Measurements from ENCODE around the gene RBMS1.
A peak's percentile ranks its signal among the peaks of the same experiment; 100 is the strongest.
"Not testable (repeated sequence)": the region's sequence is repeated elsewhere in the genome, so short reads cannot be mapped to it uniquely, and the experiment has no call there.

The RBMS1 gene

DNA sequence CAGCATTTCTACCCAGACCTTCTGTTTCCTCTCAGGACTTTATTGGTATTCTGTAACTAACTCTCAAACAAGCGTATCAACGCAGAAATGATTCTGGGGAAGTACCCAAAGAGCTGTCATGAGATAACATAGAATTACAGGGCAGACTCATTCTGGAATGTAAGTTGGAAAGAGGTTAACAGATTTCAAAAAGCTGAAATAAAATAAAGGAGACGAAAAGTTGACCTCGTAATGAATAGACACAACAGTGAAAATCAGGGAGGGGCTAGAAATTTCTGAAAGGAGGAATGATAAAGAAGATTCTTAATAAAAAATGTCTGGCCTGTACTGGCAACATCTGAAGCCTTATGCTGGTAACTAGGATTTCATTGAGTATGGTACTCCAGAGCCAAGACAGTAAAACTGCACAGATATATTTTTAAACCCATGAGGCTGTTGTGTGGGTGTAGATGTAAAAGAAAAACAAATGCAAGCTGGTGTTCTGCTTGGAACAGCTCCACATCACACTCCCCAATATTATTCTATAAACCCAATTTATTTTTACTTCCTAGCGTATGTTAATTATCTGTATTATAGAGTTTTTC, 23.9 kb downstream of the RBMS1 start:
- no peak for DNase-seq (ENCODE audit: low spot score)

DNA sequence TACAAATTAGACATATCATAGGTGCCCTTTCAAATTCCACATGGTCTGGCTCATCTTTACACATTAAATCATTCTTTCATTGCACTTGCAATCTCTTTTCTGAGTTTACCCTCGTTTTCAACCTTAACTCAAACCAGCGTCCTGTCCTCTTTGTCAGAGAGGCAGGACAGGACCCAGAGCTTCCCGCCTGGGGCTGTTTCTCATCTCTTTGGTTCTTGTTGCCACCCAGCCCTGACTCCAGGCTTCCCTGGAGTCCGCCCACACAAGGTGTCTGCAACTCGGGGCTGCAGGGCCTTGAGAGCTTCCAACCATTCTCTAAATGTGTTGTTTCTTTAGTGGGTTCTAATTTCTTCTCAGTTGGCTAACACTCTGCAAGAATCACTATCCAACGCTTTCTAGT, 24.4 kb downstream of the RBMS1 start:
- no peak for DNase-seq (ENCODE audit: low spot score)

GRCh38 chr2:160467086-160467485, 26.5 kb downstream of the RBMS1 start:
- no peak for DNase-seq (ENCODE audit: low spot score)

- DNase-seq (ENCODE audit: low spot score): peak; percentile 25
These were observed 28.2 kb downstream of the RBMS1 start for GRCh38 chr2:160465406-160465805.

GRCh38 chr2:160465002-160465401, 28.6 kb downstream of the RBMS1 start:
- no peak for DNase-seq (ENCODE audit: low spot score)

- DNase-seq (ENCODE audit: low spot score): no peak
These were observed 29.6 kb downstream of the RBMS1 start for GRCh38 chr2:160464017-160464416.

DNA sequence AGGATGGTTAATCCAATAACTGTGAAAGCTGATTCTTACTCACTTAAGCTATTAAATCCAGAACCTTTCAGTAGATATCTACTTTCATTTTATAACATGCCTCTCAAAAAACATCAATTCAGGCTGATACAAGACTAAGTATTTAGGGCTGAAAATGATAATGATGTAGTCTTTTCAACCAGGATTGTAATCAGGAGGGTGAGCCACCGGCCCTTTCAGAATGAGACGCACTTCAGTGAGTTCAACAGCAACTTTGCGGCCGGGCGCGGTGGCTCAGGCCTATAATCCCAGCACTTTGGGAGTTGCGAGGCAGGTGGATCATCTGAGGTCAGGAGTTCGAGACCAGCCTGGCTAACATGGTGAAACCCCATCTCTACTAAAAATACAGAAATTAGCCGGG, 30.4 kb downstream of the RBMS1 start:
- DNase-seq (ENCODE audit: low spot score): peak; percentile 24

GRCh38 chr2:160460333-160460731, 33.3 kb downstream of the RBMS1 start:
- no peak for DNase-seq (ENCODE audit: low spot score)

DNA sequence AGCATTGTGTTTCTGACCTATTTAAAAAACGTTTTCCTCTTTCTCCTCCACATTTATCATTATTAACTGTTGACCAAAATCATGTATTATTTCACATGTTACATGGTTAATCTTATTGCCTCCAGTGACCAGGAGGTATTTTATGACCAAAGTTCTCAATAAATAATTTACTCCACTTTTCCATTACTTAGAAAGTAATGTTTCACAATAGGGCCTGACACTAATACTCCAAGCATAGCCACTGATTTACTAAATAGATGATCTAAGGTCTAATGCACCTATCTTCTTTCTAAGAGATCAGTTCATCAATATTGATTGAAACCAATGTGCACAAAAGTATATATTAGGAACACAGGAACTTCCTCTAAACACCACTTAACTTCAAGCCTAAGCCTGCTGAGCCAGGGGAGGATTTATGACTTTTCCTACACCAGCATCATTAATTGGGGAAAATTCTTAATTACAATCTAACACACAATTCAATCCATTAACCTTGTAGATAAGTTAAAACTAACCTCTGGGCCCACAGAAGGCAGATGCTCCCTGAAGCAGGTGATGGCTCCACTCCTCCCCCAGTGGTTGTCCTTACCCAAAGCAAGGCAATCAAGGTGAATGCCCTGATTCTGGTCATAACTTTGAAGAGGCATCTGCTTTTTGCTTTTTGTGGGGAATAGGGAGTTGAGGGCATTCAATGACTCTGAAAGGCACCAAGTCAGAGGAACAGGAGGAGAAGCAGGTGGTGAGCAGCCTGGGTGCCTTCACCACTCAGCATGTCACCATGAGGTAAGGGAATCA, 33.9 kb downstream of the RBMS1 start:
- no peak for DNase-seq (ENCODE audit: low spot score)

DNA sequence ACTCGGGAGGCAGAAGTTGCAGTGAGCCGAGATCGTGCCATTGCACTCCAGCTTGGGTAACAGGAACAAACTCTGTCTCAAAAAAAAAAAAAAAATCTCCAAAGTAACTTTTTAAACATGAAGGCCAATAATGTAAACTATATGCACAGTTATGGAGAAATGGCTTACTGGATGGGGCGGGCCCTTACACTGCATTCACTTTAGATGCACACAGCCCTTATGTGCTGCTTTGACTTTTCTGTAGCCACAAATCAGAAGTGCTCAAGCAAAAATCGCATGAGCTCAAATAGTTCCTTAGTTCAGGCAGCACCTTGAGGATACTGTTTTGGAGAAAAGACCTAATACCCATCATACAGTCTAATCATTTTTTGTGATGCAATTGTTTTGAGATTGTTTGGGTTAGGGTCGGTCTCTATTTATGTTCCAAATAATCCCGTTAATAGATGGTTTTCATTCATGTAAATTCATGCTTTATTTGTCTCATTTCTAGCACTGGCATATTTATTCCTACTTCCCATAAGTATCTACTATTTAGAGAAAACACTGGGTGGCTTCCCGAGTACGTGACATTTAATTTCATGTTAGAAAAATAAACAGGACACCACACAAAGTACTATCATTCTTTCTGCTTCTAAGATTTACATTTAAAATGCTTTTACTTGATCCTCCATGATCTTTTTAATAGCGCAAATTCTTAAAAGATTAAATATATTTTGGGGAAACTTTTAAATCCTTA, 34.7 kb downstream of the RBMS1 start:
- no peak for DNase-seq (ENCODE audit: low spot score)

- peak; percentile 69 for DNase-seq (ENCODE audit: low spot score)
These were observed 36.0 kb downstream of the RBMS1 start for GRCh38 chr2:160457588-160457987.

DNA sequence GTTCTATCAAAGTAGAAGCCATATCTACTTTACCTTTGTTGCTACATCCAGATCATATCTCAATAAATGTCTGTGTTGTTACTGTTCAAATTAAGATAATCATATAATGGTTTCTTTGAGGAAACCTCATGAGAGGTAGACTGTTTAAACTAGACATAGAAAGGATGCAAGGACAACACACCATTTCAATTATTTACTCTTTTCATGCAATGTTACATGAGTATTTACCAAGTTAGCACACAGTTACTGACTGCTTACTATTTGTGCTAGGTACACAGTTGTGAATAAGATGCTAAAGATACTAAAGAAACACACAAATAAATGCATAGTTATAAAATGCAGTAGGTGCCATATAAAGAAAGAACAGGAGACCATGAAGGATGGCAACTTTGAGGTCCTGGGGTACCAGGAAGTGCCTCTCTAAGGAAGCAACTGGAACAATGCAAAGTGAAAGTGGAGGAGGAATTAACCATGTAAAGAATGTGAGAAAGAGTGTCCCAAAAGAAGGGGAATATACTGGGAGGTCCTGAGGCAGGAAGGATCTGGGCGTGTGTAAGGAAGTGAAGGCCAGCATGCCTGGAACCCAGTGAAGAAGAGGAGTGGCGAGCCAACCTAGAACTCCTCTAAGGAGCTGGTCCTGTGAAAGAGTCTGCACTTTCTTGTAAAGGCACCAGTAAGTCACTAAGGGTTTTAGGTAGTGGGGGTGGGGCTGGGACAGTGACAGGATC, 39.4 kb downstream of the RBMS1 start:
- DNase-seq (ENCODE audit: low spot score): no peak

- DNase-seq (ENCODE audit: low spot score): no peak
These were observed 40.3 kb downstream of the RBMS1 start for GRCh38 chr2:160453111-160453820.

DNA sequence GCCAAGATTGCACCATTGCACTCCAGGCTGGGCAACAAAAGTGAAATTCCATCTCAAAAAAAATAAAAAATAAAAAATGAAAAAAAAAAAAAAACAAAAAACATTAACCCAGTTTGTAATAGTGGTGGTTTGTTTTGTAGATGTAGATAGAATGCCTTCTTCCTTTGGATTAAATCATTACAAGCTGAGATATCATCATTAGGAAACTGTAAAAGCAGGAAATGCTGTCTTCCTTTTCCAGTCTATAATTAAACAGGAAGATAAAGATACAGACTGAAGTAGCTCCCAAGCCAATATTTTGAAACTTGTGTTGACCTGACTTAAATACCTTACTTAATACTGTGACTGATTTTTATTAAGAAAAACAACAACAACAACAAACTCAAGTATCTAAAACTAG, 43.1 kb downstream of the RBMS1 start:
- DNase-seq (ENCODE audit: low spot score): no peak

GRCh38 chr2:160448821-160449220, 44.8 kb downstream of the RBMS1 start:
- not testable (repeated sequence) for DNase-seq (ENCODE audit: low spot score)

- no peak for DNase-seq (ENCODE audit: low spot score)
These were observed 47.9 kb downstream of the RBMS1 start for GRCh38 chr2:160445673-160446072.

DNA sequence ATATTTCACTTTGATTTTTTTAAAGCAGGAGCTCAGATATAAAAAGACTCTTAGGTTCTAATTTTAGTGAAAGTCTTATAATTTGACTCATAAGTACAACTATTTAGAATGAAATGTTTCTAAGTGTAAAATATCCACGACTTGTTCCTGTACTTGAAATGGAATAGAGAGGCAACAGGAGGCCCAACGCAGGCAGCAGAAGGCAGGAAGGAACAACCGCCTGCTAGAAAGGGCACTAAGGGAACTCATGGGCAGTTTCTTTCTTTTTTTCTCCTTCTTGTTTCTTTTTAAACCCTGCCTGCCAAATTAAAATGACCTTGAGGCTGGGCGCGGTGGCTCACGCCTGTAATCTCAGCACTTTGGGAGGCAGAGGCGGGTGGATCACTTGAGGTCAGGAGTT, 51.0 kb downstream of the RBMS1 start:
- no peak for DNase-seq (ENCODE audit: low spot score)

DNA sequence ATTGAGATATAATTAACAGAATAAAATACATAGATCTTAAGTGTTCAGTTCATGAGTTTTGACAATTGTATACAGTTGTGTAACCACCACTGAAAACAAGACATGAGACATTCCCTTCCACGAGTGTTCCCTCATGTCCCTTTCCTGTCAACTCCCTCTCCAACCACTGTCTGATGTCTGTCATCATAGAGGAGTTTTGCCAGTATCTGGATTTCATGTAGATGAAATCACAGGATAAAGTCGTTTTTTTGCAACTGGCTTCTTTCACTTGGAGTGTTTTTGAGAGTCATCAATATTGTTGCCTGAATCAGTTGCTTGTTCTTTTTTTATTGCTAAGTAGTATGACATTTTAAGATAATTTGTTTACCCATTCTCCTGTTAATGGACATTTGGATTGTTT, 52.7 kb downstream of the RBMS1 start:
- DNase-seq (ENCODE audit: low spot score): no peak

GRCh38 chr2:160439038-160439437, 54.6 kb downstream of the RBMS1 start:
- DNase-seq (ENCODE audit: low spot score): not testable (repeated sequence)

GRCh38 chr2:160437273-160437672, 56.3 kb downstream of the RBMS1 start:
- no peak for DNase-seq (ENCODE audit: low spot score)

DNA sequence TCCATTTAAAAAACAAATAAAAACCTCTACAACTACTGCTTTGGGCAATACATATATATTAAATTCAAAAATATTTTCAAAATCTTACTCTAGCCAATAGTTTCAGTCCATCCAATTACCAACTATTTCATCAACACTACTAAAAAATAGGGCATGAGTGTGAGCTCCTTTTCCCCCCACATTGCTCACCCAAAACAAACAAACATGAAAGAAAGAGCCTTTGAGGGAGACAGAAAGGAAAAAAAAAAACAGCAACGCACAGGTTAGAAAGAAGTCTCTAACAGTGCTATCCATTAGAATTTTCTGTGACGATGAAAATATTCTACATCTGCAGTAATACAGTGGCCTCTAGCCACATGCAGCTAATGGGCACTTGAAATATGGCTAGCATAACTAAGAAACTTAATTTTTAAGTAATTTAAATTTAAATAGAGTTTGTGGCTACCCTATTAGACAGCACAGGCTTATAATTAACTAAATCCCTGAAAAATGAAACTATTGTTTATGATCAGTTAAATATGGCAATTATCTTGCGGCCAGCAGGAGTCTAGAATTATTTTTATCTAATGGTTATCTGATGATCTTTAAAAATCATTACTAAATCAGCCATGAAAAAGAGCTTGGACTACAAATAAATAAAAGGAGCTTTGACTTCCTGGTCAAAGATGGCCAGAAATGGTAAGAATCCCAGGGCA, 59.2 kb downstream of the RBMS1 start:
- no peak for DNase-seq (ENCODE audit: low spot score)
